GM21360 (cell line): ENCODE measurements around the gene SIDT2.

Experiments
- ATAC-seq: cut with Tn5 transposase; IDR thresholded peaks from one replicate; pipeline ENCODE4 v1.9.1; 2021; ENCODE audit warnings: mild to moderate bottlenecking, moderate library complexity; ENCODE audit not compliant: unreplicated experiment

The SIDT2 gene

GRCh38 chr11:117187799-117188481 is 9.4 kb downstream of the SIDT2 start:
- no peak for ATAC-seq

GRCh38 chr11:117188620-117189081 is 10.1 kb downstream of the SIDT2 start:
- ATAC-seq: no peak

GRCh38 chr11:117189191-117189940 is 10.8 kb downstream of the SIDT2 start:
- ATAC-seq: peak; percentile 56

GRCh38 chr11:117189941-117190544 is 11.5 kb downstream of the SIDT2 start:
- ATAC-seq: no peak

GRCh38 chr11:117191680-117192400 is 13.3 kb downstream of the SIDT2 start:
- ATAC-seq: no peak

- no peak for ATAC-seq
Measured at GRCh38 chr11:117192401-117192875, 13.9 kb downstream of the SIDT2 start.

GRCh38 chr11:117193130-117194020 is 14.8 kb downstream of the SIDT2 start:
- ATAC-seq: no peak

GRCh38 chr11:117194267-117194666 is 15.7 kb downstream of the SIDT2 start:
- no peak for ATAC-seq

- ATAC-seq: no peak
Measured at GRCh38 chr11:117195258-117195657, 16.7 kb downstream of the SIDT2 start.

GRCh38 chr11:117195761-117196160 is 17.2 kb downstream of the SIDT2 start:
- ATAC-seq: no peak

GRCh38 chr11:117197006-117197405 is 18.5 kb downstream of the SIDT2 start:
- no peak for ATAC-seq

- no peak for ATAC-seq
Measured at GRCh38 chr11:117197516-117198456, 19.2 kb downstream of the SIDT2 start.

GRCh38 chr11:117198613-117199012 is 20.1 kb downstream of the SIDT2 start:
- no peak for ATAC-seq

- ATAC-seq: no peak
Measured at GRCh38 chr11:117199053-117199915, 20.7 kb downstream of the SIDT2 start, which contains the start of gene TAGLN. Gene TAGLN (plus strand): TSS chr11:117199370. CDS start chr11:117203014, 3,644 bp downstream.

GRCh38 chr11:117199916-117200812 is 21.6 kb downstream of the SIDT2 start:
- no peak for ATAC-seq

GRCh38 chr11:117200813-117201657 is 22.5 kb downstream of the SIDT2 start:
- no peak for ATAC-seq
